AG09319 (cell line): ENCODE results near the gene ARHGDIB.

Experiments used
- DNase-seq: peaks from one replicate; pipeline ENCODE4 v3.0.0-alpha.2; 2010; ENCODE audit warnings: low read depth; ENCODE audit errors: extremely low read depth
- TF ChIP-seq, protein P1 (sequence below): IDR thresholded peaks from 2 replicates; pipeline ENCODE4 v1.5.1; 2011; ENCODE audit warnings: low read depth, mild to moderate bottlenecking, inconsistent platforms, low read length, moderate library complexity

Gene ARHGDIB

GRCh38 chr12:14957551-14958168 is 3.7 kb downstream of the ARHGDIB start:
- no peak for DNase-seq
- TF ChIP-seq, protein P1, sequence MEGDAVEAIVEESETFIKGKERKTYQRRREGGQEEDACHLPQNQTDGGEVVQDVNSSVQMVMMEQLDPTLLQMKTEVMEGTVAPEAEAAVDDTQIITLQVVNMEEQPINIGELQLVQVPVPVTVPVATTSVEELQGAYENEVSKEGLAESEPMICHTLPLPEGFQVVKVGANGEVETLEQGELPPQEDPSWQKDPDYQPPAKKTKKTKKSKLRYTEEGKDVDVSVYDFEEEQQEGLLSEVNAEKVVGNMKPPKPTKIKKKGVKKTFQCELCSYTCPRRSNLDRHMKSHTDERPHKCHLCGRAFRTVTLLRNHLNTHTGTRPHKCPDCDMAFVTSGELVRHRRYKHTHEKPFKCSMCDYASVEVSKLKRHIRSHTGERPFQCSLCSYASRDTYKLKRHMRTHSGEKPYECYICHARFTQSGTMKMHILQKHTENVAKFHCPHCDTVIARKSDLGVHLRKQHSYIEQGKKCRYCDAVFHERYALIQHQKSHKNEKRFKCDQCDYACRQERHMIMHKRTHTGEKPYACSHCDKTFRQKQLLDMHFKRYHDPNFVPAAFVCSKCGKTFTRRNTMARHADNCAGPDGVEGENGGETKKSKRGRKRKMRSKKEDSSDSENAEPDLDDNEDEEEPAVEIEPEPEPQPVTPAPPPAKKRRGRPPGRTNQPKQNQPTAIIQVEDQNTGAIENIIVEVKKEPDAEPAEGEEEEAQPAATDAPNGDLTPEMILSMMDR = no peak

DNA sequence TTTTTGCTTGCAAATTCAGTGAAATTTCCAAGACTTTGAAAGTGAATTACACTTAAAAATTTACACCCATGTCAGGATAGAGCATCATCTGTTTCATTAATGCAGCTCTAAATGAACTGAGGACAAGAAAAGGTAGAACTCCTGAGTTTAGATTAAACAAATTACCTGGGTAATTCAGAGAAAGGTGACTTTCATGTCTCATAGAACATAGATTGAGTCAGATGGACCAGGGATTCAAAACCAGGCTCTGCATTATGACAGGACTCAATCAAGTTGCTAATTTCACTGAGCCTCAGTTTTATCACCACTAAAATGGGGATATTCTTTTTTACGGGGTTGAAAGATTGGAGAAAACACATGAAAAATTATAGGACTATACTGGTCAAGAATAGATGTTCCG is 4.5 kb downstream of the ARHGDIB start:
- TF ChIP-seq, protein P1 = no peak
- no peak for DNase-seq

DNA sequence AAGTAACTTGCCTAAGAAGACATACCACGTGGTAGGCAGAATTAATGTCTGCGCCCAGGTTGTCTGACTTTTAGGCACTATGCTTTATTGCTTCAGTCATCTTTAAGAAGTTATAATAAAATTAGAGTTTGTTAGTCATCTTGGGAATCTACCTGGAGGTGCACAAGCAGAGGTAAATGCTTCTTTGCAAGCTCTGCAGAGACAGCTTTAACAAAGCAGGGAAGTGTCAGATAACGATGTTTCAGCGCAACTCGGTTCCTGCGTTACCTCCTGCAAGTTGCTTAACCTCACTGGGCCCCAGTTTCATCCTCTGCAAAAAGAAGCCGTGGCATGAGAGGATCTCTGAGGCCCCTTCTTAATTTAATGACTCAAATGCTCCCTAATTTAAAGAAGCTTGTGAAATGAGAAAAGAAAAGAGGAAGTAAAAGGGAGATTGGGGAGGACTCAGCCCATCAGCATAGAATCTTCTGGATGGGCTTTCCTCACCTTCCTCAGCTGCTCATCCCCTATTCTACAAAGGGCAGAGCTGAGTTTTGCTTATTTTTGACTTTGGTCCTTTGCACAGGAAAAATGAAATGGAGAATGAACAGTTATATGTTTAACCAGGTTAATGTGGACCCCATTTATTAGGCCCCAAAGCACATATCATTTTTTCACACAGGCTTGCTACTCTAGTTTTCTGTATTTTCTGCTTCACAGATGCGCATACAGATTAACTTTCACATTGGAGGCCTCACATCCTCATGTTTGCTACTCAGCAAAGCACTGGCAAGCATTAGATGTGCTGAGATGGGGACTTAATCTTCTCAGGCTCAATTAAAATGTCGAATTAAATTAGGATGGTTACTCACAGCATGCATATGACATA is 5.1 kb downstream of the ARHGDIB start:
- TF ChIP-seq, protein P1 = no peak
- no peak for DNase-seq

DNA sequence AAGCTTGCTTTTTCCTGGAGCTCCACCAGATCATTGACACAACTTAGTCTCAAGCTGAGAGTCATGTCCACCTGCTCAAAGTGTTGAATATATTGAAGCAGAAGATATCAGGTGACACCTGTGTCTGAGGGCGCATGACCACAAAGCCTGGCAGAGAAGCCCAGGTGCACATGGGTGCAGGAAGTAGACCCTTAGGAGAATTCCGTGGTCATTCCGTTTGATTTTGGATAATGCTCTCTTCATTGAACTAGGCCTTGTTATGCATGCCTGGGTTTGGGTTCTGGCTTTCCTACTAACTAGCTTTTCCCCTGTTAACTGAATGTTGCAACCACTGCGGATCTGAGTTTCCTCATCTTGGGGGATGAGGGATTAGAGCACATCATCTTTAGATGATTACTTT is 7.1 kb downstream of the ARHGDIB start:
- DNase-seq = no peak

GRCh38 chr12:14953752-14954151 is 7.6 kb downstream of the ARHGDIB start:
- TF ChIP-seq, protein P1 = no peak
- DNase-seq = no peak

More for the DNA sequence above, 7.1 kb downstream of the ARHGDIB start:
- TF ChIP-seq, protein P1 = no peak

- peak; percentile 64 for DNase-seq
- TF ChIP-seq, protein P1 = no peak
Observed at GRCh38 chr12:14952299-14952921, 9.0 kb downstream of the ARHGDIB start.

GRCh38 chr12:14951851-14952250 is 9.6 kb downstream of the ARHGDIB start:
- no peak for DNase-seq
- TF ChIP-seq, protein P1 = no peak
